ENCODE measurements around the gene CACNA1B. TPM values are rescaled to one million over a fixed set of nuclear protein-coding genes. Genes with fewer than 3 reads are reported as not detected.

CACNA1B gene
- total RNA-seq, 1 donor from 2014 or later: 0.13 TPM

- Mint-ChIP-seq H3K4me3 (ENCODE audit: unreplicated experiment) (no peak overlapping the region), H3K4me1 (ENCODE audit: unreplicated experiment) (no peaks in the 10 kb centered on the region), H3K9me3 (ENCODE audit: unreplicated experiment) (peaks cover 17% of the 10 kb centered on the region), H3K27ac (ENCODE audit: unreplicated experiment) (no peak overlapping the region), H3K27me3 (ENCODE audit: unreplicated experiment) (no peaks in the 10 kb centered on the region), H3K36me3 (ENCODE audit: unreplicated experiment) (no peaks in the 10 kb centered on the region)
- TF ChIP-seq, protein P1, sequence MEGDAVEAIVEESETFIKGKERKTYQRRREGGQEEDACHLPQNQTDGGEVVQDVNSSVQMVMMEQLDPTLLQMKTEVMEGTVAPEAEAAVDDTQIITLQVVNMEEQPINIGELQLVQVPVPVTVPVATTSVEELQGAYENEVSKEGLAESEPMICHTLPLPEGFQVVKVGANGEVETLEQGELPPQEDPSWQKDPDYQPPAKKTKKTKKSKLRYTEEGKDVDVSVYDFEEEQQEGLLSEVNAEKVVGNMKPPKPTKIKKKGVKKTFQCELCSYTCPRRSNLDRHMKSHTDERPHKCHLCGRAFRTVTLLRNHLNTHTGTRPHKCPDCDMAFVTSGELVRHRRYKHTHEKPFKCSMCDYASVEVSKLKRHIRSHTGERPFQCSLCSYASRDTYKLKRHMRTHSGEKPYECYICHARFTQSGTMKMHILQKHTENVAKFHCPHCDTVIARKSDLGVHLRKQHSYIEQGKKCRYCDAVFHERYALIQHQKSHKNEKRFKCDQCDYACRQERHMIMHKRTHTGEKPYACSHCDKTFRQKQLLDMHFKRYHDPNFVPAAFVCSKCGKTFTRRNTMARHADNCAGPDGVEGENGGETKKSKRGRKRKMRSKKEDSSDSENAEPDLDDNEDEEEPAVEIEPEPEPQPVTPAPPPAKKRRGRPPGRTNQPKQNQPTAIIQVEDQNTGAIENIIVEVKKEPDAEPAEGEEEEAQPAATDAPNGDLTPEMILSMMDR (IDR thresholded peaks at IDR 0.05): no peak
- DNase-seq (ENCODE audit: extremely low spot score, unreplicated experiment): peak; percentile 78
Measured at GRCh38 chr9:137917795-137918194, 40.2 kb downstream of the CACNA1B start.

DNA sequence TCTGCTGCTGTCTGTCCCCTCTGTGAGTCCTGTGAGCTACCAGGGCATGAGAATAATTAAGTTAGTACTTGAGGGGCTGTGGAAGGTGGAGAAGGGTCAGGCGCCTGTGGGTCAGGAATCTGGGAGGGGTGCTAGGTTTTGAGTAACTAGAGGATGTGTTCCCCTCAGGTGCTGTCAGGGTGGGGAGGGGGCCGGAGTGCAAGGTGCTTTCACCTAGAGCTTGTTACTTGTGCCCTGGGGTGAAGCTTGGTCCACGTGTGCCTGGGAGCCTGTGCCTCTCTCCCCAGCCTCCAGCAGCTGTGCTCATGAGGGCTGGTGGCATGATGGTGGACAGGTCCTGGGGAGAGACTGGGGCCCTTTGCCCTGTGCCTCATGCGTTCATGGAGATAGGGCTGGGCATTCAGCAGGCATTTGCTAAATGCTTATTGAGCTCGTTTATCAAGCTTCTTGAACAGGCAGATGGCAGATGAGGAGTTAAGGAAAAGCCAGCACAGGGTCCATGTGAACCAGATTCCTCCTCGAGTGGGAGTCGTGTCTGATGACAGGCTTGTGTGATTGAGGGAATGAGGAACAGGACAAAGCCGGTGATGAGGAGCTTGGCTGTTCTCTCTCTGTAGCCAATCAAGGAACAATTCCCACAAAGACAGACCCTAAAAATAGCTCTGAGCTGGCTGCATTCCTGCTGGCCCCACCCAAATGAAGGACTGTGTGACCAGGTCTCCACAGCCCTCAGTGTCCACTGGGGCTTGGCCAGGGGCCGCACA is 40.9 kb downstream of the CACNA1B start:
- Mint-ChIP-seq H3K4me1 (ENCODE audit: unreplicated experiment) (no peaks in the 10 kb centered on the region), H3K9me3 (ENCODE audit: unreplicated experiment) (peaks cover 18% of the 10 kb centered on the region), H3K36me3 (ENCODE audit: unreplicated experiment) (no peaks in the 10 kb centered on the region), H3K27me3 (ENCODE audit: unreplicated experiment) (no peaks in the 10 kb centered on the region), H3K27ac (ENCODE audit: unreplicated experiment) (no peak overlapping the region), H3K4me3 (ENCODE audit: unreplicated experiment) (no peak overlapping the region)
- TF ChIP-seq, protein P1 (IDR thresholded peaks at IDR 0.05): no peak
- DNase-seq (ENCODE audit: extremely low spot score, unreplicated experiment): peak; percentile 67

DNA sequence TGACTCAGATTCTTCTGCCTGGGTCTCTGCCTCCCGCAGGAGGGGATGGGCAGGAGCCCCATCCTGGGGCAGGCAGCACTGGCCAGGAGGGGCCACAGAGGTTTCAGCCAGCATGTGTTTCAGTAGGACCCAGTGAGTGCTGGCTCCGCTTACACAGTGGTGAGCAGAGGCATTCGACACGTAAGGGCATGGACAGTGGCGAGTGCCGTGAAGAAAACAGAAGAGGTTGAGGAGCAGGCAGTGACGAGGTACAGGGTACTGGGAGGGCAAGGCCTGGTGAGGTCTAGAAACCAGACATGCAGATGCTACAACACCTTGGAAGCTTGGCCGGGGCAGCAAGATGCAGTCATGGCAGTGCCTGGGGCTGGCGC is 41.5 kb downstream of the CACNA1B start:
- DNase-seq (ENCODE audit: extremely low spot score, unreplicated experiment): peak; percentile 76
- Mint-ChIP-seq H3K36me3 (ENCODE audit: unreplicated experiment) (no peaks in the 10 kb centered on the region), H3K27me3 (ENCODE audit: unreplicated experiment) (no peaks in the 10 kb centered on the region), H3K27ac (ENCODE audit: unreplicated experiment) (no peak overlapping the region), H3K9me3 (ENCODE audit: unreplicated experiment) (peaks cover 22% of the 10 kb centered on the region), H3K4me1 (ENCODE audit: unreplicated experiment) (no peaks in the 10 kb centered on the region), H3K4me3 (ENCODE audit: unreplicated experiment) (no peak overlapping the region)
- TF ChIP-seq, protein P1 (IDR thresholded peaks at IDR 0.05): no peak

GRCh38 chr9:137919649-137920141 is 42.1 kb downstream of the CACNA1B start:
- peak; percentile 72 for DNase-seq (ENCODE audit: extremely low spot score, unreplicated experiment)
- Mint-ChIP-seq H3K27me3 (ENCODE audit: unreplicated experiment) (no peaks in the 10 kb centered on the region), H3K36me3 (ENCODE audit: unreplicated experiment) (no peaks in the 10 kb centered on the region), H3K4me1 (ENCODE audit: unreplicated experiment) (no peaks in the 10 kb centered on the region), H3K4me3 (ENCODE audit: unreplicated experiment) (no peak overlapping the region), H3K27ac (ENCODE audit: unreplicated experiment) (no peak overlapping the region), H3K9me3 (ENCODE audit: unreplicated experiment) (peaks cover 22% of the 10 kb centered on the region)
- TF ChIP-seq, protein P1 (IDR thresholded peaks at IDR 0.05): no peak

DNA sequence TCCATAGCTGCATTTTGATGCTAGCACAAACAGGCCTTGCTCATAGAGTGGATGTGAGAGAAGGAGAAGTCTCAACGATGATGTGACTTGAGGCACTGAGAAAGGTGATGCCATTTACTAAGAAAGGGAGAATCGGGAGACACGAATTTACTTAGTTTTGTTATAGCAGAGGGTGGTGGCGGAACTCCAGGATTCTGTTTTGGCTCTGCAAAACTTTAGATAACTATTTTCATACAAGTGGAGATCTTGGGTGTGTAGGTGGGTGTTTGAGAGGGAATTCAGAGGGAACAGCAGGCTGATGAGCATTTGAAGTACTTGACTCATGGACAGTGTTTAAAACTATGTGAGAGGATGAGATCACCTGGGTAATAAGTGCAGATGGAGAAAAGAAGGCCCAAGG is 43.2 kb downstream of the CACNA1B start:
- Mint-ChIP-seq H3K4me3 (ENCODE audit: unreplicated experiment) (no peak overlapping the region), H3K4me1 (ENCODE audit: unreplicated experiment) (no peaks in the 10 kb centered on the region), H3K36me3 (ENCODE audit: unreplicated experiment) (no peaks in the 10 kb centered on the region), H3K27ac (ENCODE audit: unreplicated experiment) (no peak overlapping the region), H3K9me3 (ENCODE audit: unreplicated experiment) (peaks cover 26% of the 10 kb centered on the region), H3K27me3 (ENCODE audit: unreplicated experiment) (no peaks in the 10 kb centered on the region)
- TF ChIP-seq, protein P1 (IDR thresholded peaks at IDR 0.05): no peak
- DNase-seq (ENCODE audit: extremely low spot score, unreplicated experiment): no peak

All from osteocyte (in vitro differentiated cells).